Hepatocyte (in vitro differentiated cells): ENCODE data around the gene CD36.

Source experiments
- CTCF ChIP-seq: fragments of 200-600 bp; sonication (generic); IDR thresholded peaks from 2 replicates; pipeline ENCODE4 v1.5.1; 2016; ENCODE audit warnings: antibody characterized with exemption, mild to moderate bottlenecking; ENCODE audit not compliant: poor library complexity
- EZH2 ChIP-seq: fragments of 200-600 bp; sonication (generic); IDR thresholded peaks from 2 replicates; pipeline ENCODE4 v1.6.1; 2016; ENCODE audit warnings: antibody characterized with exemption, mild to moderate bottlenecking, borderline replicate concordance
- EZH2phosphoT487 ChIP-seq: fragments of 200-600 bp; sonication (generic); IDR thresholded peaks from one replicate; pipeline ENCODE4 v1.6.1; 2018; ENCODE audit warnings: antibody characterized with exemption, mild to moderate bottlenecking, low read depth, moderate library complexity; ENCODE audit not compliant: unreplicated experiment, severe bottlenecking

- TF ChIP-seq CTCF (no peak), EZH2 (no peak), EZH2phosphoT487 (no peak)
Measured at GRCh38 chr7:80643336-80643915, 5.0 kb downstream of the CD36 start.
